Endothelial cell (in vitro differentiated cells): ENCODE results near the gene A4GALT. TPM values are rescaled to one million over a fixed set of nuclear protein-coding genes. Genes with fewer than 3 reads are reported as not detected.

Experiments used
- DNase-seq: peaks from one replicate; pipeline ENCODE4 v3.0.0; 2021; ENCODE audit warnings: low spot score
- H3K27ac Mint-ChIP-seq: one replicate; pipeline ENCODE4 v1.8.0; 2021; ENCODE audit warnings: mixed read lengths, inconsistent platforms; ENCODE audit not compliant: unreplicated experiment
- H3K27me3 Mint-ChIP-seq: one replicate; pipeline ENCODE4 v1.8.0; 2021; ENCODE audit warnings: mild to moderate bottlenecking, moderate library complexity, mixed read lengths, inconsistent platforms; ENCODE audit not compliant: unreplicated experiment
- H3K36me3 Mint-ChIP-seq: one replicate; pipeline ENCODE4 v1.8.0; 2021; ENCODE audit warnings: mild to moderate bottlenecking, low read depth, mixed read lengths, inconsistent platforms; ENCODE audit not compliant: unreplicated experiment
- H3K4me1 Mint-ChIP-seq: one replicate; pipeline ENCODE4 v1.8.0; 2021; ENCODE audit warnings: mild to moderate bottlenecking, mixed read lengths, inconsistent platforms; ENCODE audit not compliant: unreplicated experiment
- H3K4me3 Mint-ChIP-seq: one replicate; pipeline ENCODE4 v1.8.0; 2021; ENCODE audit warnings: mild to moderate bottlenecking, mixed read lengths, inconsistent platforms; ENCODE audit not compliant: unreplicated experiment
- H3K9me3 Mint-ChIP-seq: one replicate; pipeline ENCODE4 v1.8.0; 2021; ENCODE audit warnings: mixed read lengths, inconsistent platforms; ENCODE audit not compliant: unreplicated experiment
- total RNA-seq: library from RNA; stranded (reverse); fragmentation: NEBNext Ultra II Directional; extraction: Animal tissue kit (Norgen Biotek cat#: 25700); gene quantifications from one replicate; pipeline ENCODE4 v1.2.1, GENCODE V29; 2021; ENCODE audit not compliant: unreplicated experiment
- TF ChIP-seq, protein P1 (sequence below): fragments of 200-600 bp; sonication (generic); IDR thresholded peaks from one replicate; pipeline ENCODE4 v1.5.0; 2021; ENCODE audit warnings: antibody characterized with exemption; ENCODE audit not compliant: unreplicated experiment

The A4GALT gene
- total RNA-seq, 1 donor from 2014 or later = 5.3 TPM

DNA sequence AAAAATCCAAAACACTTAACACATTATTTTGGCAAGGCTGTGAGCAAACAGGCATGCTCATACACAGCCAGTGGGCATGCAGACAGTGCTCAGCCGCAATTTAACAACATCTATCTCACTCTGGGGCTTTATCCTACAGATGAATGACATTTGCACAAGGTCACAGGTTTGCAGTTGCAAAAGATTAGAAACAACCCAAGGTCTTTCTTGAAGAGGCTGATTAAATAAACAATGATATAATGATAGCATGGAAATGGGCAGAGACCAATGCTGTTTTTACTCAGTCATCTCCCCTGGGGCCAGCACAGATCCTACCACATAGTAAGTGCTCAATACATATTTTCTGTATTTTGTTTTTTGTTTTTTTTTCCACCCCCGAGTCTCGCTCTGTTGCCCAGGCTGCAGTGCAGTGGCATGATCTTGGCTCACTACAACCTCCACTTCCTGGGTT, 9.4 kb downstream of the A4GALT start:
- H3K4me1 Mint-ChIP-seq = peaks cover 11% of the 10 kb centered on the region
- no peaks in the 10 kb centered on the region for H3K27me3 Mint-ChIP-seq
- H3K27ac Mint-ChIP-seq = no peak overlapping the region
- no peak for DNase-seq
- TF ChIP-seq, protein P1, sequence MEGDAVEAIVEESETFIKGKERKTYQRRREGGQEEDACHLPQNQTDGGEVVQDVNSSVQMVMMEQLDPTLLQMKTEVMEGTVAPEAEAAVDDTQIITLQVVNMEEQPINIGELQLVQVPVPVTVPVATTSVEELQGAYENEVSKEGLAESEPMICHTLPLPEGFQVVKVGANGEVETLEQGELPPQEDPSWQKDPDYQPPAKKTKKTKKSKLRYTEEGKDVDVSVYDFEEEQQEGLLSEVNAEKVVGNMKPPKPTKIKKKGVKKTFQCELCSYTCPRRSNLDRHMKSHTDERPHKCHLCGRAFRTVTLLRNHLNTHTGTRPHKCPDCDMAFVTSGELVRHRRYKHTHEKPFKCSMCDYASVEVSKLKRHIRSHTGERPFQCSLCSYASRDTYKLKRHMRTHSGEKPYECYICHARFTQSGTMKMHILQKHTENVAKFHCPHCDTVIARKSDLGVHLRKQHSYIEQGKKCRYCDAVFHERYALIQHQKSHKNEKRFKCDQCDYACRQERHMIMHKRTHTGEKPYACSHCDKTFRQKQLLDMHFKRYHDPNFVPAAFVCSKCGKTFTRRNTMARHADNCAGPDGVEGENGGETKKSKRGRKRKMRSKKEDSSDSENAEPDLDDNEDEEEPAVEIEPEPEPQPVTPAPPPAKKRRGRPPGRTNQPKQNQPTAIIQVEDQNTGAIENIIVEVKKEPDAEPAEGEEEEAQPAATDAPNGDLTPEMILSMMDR = no peak
- H3K9me3 Mint-ChIP-seq = no peaks in the 10 kb centered on the region
- H3K36me3 Mint-ChIP-seq = peaks cover 4% of the 10 kb centered on the region
- no peak overlapping the region for H3K4me3 Mint-ChIP-seq

DNA sequence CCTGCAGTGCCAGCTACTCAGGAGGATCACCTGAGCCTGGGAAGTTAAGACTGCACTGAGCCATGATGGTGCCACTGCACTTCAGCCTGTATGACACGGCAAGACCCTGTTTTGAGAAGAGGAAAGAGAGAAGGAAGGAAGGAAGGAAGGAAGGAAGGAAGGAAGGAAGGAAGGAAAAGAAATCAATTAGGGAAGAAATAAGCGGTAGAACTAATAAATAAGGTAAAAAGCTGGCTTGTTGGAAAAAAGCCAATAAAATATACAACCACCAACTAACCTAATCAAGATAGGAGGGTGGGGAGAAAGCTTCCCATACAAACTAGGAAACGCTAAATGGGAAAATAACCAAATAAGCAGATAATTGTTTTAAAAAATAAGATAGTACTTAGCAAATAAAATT, 12.3 kb downstream of the A4GALT start:
- Mint-ChIP-seq H3K9me3 (no peaks in the 10 kb centered on the region), H3K27ac (no peak overlapping the region), H3K27me3 (no peaks in the 10 kb centered on the region), H3K36me3 (peaks cover 4% of the 10 kb centered on the region), H3K4me3 (no peak overlapping the region), H3K4me1 (peaks cover 3% of the 10 kb centered on the region)
- TF ChIP-seq, protein P1 = no peak
- no peak for DNase-seq

DNA sequence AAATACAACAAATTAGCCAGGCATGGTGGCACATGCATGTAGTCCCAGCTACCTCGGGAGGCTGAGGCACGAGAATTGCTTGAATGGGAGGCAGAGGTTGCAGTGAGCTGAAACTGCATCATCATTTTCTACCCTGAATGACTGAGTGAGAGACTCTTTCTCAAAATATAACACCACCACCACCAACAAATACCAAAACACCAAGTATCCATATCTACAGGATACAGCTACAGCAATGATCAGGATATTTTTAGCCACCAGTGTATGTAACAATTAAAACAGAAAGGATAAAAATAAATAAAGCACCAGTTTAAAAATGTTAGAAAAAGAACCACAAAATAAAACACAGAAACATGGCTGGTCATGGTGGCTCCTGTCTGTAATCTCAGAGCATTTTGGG, 13.2 kb downstream of the A4GALT start:
- DNase-seq = no peak
- H3K4me3 Mint-ChIP-seq = no peak overlapping the region
- H3K27me3 Mint-ChIP-seq = peaks cover 3% of the 10 kb centered on the region

DNA sequence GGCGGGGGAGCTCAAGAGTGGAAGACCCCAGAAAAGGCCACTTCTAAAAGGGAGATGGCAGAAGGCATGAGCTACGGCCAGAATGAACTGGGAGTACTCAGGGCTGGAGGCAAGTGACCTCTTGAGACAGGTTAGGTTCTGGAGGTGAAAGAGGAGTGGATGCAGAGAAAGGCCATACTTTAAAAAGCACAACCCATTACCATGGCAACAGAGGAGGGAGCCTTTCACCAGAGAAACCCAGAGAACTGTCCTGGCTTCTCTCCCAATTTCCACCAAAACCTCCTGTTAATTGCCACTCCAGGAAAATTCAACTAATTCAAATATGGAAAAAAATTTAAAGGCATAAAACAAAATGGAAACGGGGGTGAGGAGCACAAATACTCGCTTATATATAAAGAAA, 15.8 kb downstream of the A4GALT start:
- H3K4me1 Mint-ChIP-seq = no peaks in the 10 kb centered on the region
- no peak overlapping the region for H3K27ac Mint-ChIP-seq
- H3K27me3 Mint-ChIP-seq = peaks cover 5% of the 10 kb centered on the region
- no peaks in the 10 kb centered on the region for H3K36me3 Mint-ChIP-seq
- no peak for DNase-seq
- no peak overlapping the region for H3K4me3 Mint-ChIP-seq
- no peaks in the 10 kb centered on the region for H3K9me3 Mint-ChIP-seq
- TF ChIP-seq, protein P1 = no peak

More for the DNA sequence above, 13.2 kb downstream of the A4GALT start:
- TF ChIP-seq, protein P1 = no peak
- Mint-ChIP-seq H3K27ac (no peak overlapping the region), H3K9me3 (no peaks in the 10 kb centered on the region), H3K4me1 (peaks cover 3% of the 10 kb centered on the region), H3K36me3 (peaks cover 4% of the 10 kb centered on the region)

DNA sequence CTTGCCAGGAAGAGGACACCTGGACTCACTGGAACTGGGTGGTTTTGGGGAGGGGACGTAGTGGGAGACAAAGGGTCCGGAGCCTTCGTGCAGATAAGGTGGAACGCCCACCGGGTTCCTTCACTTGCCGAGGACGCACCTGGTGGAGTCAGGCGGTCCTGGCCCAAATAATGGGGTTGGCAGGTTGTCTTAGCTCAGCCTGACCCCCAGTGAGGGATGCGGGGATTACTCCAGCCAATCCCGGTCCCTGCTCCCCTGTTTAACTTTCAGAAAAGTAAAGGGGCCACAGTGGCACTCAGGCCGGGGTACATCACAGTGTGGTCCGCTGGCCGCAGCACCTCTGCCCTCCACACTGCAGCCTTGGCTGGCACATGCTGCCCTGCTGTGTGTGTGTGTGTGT, 18.0 kb downstream of the A4GALT start:
- H3K27ac Mint-ChIP-seq = no peak overlapping the region
- no peak for DNase-seq
- H3K4me3 Mint-ChIP-seq = no peak overlapping the region
- H3K36me3 Mint-ChIP-seq = no peaks in the 10 kb centered on the region
- H3K9me3 Mint-ChIP-seq = no peaks in the 10 kb centered on the region
- H3K4me1 Mint-ChIP-seq = no peaks in the 10 kb centered on the region
- peaks cover 5% of the 10 kb centered on the region for H3K27me3 Mint-ChIP-seq
- TF ChIP-seq, protein P1 = no peak
